ENCODE measurements around the gene CD8B. TPM values are rescaled to one million over a fixed set of nuclear protein-coding genes. Genes with fewer than 3 reads are reported as not detected.

Gene CD8B
- total RNA-seq (2022; extraction: Qiagen RNA extraction), result not detected in 5 replicates

GRCh38 chr2:86861628-86862379, at the start of gene CD8B:
Gene CD8B, minus strand, starts transcription at chr2:86861886. Its CDS starts 21 bp downstream, at chr2:86861865.

GRCh38 chr2:86790676-86791572, 70.8 kb downstream of the CD8B start, which contains the start of gene CD8A:
Gene CD8A, minus strand, starts transcription at chr2:86790913. Its CDS starts 88 bp downstream, at chr2:86790825.

Other genes starting within 250 kb of the CD8B start
- gene RNF103, start 238.0 kb downstream of the CD8B start, total RNA-seq (2022; extraction: Qiagen RNA extraction), result 37.0 to 46.3 TPM (median 42.0 TPM) in 5 replicates
- gene RMND5A, start 141.6 kb downstream of the CD8B start, total RNA-seq (2022; extraction: Qiagen RNA extraction), result 20.3 to 25.3 TPM (median 23.0 TPM) in 5 replicates
- 0.28 to 0.42 TPM (median 0.32 TPM) in 5 replicates for gene CD8A, start 71.0 kb downstream of the CD8B start, total RNA-seq (2022; extraction: Qiagen RNA extraction)
- 0.05 to 0.17 TPM (median 0.06 TPM) in 5 replicates for gene RGPD1, start 80.2 kb upstream of the CD8B start, total RNA-seq (2022; extraction: Qiagen RNA extraction)
- 0.38 to 1.0 TPM (median 0.80 TPM) in 5 replicates for gene PLGLB1, start 160.0 kb upstream of the CD8B start, total RNA-seq (2022; extraction: Qiagen RNA extraction)

Data from A549 treated with CORT108297 at 1 μM for 4 hours (cell line).